ENCODE measurements around the gene GPR142.

DNA sequence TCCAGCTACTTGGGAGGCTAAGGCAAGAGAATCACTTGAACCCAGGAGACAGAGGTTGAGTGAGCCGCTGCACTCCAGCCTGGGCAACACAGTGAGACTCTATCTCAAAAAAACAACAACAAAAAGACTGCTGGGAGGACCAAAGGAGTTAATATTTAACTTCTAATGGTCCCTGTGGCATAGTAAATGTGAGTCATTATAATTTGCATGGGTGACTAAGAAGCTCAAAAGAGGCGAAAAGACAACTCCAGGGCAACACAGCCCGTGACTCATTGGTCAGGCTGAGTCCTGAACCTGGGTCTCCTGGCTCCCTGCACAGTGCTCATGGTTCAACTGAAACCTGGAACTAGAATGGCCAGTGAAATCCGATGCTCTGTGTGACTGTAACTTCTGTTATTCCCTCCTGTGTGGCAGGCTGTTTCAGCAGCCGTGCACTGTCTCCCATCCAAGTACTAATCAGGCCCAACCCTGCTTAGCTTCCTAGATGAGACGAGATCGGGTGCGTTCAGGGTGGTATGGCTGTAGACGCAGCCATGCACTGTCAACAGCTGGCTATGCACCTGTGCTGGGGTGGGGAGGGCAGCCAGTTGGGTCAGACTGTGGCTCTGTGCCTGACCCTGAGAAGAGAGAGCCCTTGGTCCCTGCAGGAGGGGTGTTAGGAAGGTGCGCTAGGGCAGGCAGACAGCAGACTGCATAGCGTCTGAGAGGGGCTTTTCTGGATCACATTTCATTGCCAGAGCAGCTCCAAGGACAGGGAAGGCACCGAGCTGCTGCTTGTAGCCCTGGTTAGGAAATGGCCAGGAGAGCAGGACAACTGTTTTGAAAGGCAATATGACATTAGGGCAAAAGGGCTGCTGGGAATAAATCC lies 50.1 kb downstream of the GPR142 start:
- TF ChIP-seq, protein P1, sequence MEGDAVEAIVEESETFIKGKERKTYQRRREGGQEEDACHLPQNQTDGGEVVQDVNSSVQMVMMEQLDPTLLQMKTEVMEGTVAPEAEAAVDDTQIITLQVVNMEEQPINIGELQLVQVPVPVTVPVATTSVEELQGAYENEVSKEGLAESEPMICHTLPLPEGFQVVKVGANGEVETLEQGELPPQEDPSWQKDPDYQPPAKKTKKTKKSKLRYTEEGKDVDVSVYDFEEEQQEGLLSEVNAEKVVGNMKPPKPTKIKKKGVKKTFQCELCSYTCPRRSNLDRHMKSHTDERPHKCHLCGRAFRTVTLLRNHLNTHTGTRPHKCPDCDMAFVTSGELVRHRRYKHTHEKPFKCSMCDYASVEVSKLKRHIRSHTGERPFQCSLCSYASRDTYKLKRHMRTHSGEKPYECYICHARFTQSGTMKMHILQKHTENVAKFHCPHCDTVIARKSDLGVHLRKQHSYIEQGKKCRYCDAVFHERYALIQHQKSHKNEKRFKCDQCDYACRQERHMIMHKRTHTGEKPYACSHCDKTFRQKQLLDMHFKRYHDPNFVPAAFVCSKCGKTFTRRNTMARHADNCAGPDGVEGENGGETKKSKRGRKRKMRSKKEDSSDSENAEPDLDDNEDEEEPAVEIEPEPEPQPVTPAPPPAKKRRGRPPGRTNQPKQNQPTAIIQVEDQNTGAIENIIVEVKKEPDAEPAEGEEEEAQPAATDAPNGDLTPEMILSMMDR (IDR thresholded peaks at IDR 0.05): no peak
- no peak for TF ChIP-seq POLR2A (IDR thresholded peaks at IDR 0.05)
